Activated CD4-positive, alpha-beta memory T cell treated with anti-CD3 and anti-CD28 coated beads for 36 hours (primary cell): ENCODE results near the gene SLC2A13. TPM values are rescaled to one million over a fixed set of nuclear protein-coding genes. Genes with fewer than 3 reads are reported as not detected.
"Not testable (repeated sequence)": the region's sequence is repeated elsewhere in the genome, so short reads cannot be mapped to it uniquely, and the experiment has no call there.

Source experiments
- CTCF ChIA-PET: fragments of 350-600 bp; sonication (Branson Sonifier 250); formaldehyde crosslinking; loops from one replicate; lab custom pipeline; 2021; ENCODE audit warnings: antibody characterized with exemption, inconsistent platforms; lab: Charles Lee
- POLR2A ChIA-PET: fragments of 350-600 bp; sonication (Branson Sonifier 250); formaldehyde crosslinking; loops from one replicate; lab custom pipeline; 2021; ENCODE audit warnings: antibody characterized with exemption; lab: Charles Lee
- DNase-seq: peaks from one replicate; pipeline ENCODE4 v3.0.0-alpha.2; 2020
- H3K27ac Mint-ChIP-seq: one replicate; pipeline ENCODE4 v1.8.0; 2021; ENCODE audit warnings: mixed read lengths
- H3K27me3 Mint-ChIP-seq: one replicate; pipeline ENCODE4 v1.8.0; 2021; ENCODE audit warnings: mixed read lengths
- H3K36me3 Mint-ChIP-seq: one replicate; pipeline ENCODE4 v1.8.0; 2021; ENCODE audit warnings: mixed read lengths
- H3K4me1 Mint-ChIP-seq: one replicate; pipeline ENCODE4 v1.8.0; 2021; ENCODE audit warnings: low read depth, mixed read lengths
- H3K4me3 Mint-ChIP-seq: one replicate; pipeline ENCODE4 v1.8.0; 2021; ENCODE audit warnings: mild to moderate bottlenecking, mixed read lengths
- H3K9me3 Mint-ChIP-seq: one replicate; pipeline ENCODE4 v1.8.0; 2021; ENCODE audit warnings: mixed read lengths
- intact Hi-C: fragments of 100-400 bp; cut with micrococcal nuclease; formaldehyde crosslinking; loops from one replicate; pipeline ENCODE4 v1.15.1; 2023
- total RNA-seq, 2 experiments: library from RNA; stranded (reverse); gene quantifications; one replicate each; pipeline ENCODE4 v1.2.3, GENCODE V29; 2021

The SLC2A13 gene
- total RNA-seq, 2 experiments from 2014 or later, result 3.4 to 3.8 TPM

- H3K4me1 Mint-ChIP-seq, result no peaks in the 10 kb centered on the region
- no peaks in the 10 kb centered on the region for H3K27me3 Mint-ChIP-seq
- CTCF ChIA-PET, result no interaction called here
- no peak for DNase-seq
- no peaks in the 10 kb centered on the region for H3K36me3 Mint-ChIP-seq
- H3K27ac Mint-ChIP-seq, result no peak overlapping the region
- no peak overlapping the region for H3K4me3 Mint-ChIP-seq
- POLR2A ChIA-PET, result no interaction called here
- intact Hi-C loops, result no loop called here
- no peaks in the 10 kb centered on the region for H3K9me3 Mint-ChIP-seq
Measured at GRCh38 chr12:39839072-39839471, 266.8 kb downstream of the SLC2A13 start.

- Mint-ChIP-seq H3K4me1 (no peaks in the 10 kb centered on the region), H3K36me3 (no peaks in the 10 kb centered on the region), H3K4me3 (no peak overlapping the region), H3K27ac (no peak overlapping the region), H3K27me3 (no peaks in the 10 kb centered on the region), H3K9me3 (no peaks in the 10 kb centered on the region)
- POLR2A ChIA-PET, result no interaction called here
- intact Hi-C loops, result no loop called here
- DNase-seq, result no peak
- CTCF ChIA-PET, result no interaction called here
Measured at GRCh38 chr12:39835517-39836489, 270.1 kb downstream of the SLC2A13 start.

- CTCF ChIA-PET, result no interaction called here
- intact Hi-C loops, result no loop called here
- Mint-ChIP-seq H3K36me3 (no peaks in the 10 kb centered on the region), H3K4me1 (no peaks in the 10 kb centered on the region), H3K27me3 (no peaks in the 10 kb centered on the region), H3K9me3 (no peaks in the 10 kb centered on the region), H3K27ac (no peak overlapping the region), H3K4me3 (no peak overlapping the region)
- POLR2A ChIA-PET, result no interaction called here
- no peak for DNase-seq
Measured at GRCh38 chr12:39831587-39832315, 274.1 kb downstream of the SLC2A13 start.

GRCh38 chr12:39830852-39831520 lies 274.9 kb downstream of the SLC2A13 start:
- Mint-ChIP-seq H3K4me1 (no peaks in the 10 kb centered on the region), H3K36me3 (no peaks in the 10 kb centered on the region), H3K9me3 (no peaks in the 10 kb centered on the region), H3K27ac (no peak overlapping the region), H3K4me3 (no peak overlapping the region), H3K27me3 (no peaks in the 10 kb centered on the region)
- DNase-seq, result no peak
- CTCF ChIA-PET, result interaction anchor here (0.6 kb wide), 1 partner anchor 161 kb away, joined by 3 read pairs; no protein-coding TSS in a partner anchor
- POLR2A ChIA-PET, result no interaction called here
- intact Hi-C loops, result no loop called here

- H3K4me3 Mint-ChIP-seq, result no peak overlapping the region
- ChIA-PET POLR2A (no interaction called here), CTCF (no interaction called here)
- DNase-seq, result no peak
- H3K27me3 Mint-ChIP-seq, result no peaks in the 10 kb centered on the region
- no peaks in the 10 kb centered on the region for H3K9me3 Mint-ChIP-seq
- H3K4me1 Mint-ChIP-seq, result no peaks in the 10 kb centered on the region
- H3K36me3 Mint-ChIP-seq, result no peaks in the 10 kb centered on the region
- H3K27ac Mint-ChIP-seq, result no peak overlapping the region
- intact Hi-C loops, result no loop called here
Measured at GRCh38 chr12:39830171-39830570, 275.7 kb downstream of the SLC2A13 start.

- intact Hi-C loops, result no loop called here
- no peaks in the 10 kb centered on the region for H3K27me3 Mint-ChIP-seq
- no peaks in the 10 kb centered on the region for H3K4me1 Mint-ChIP-seq
- DNase-seq, result no peak
- H3K4me3 Mint-ChIP-seq, result no peak overlapping the region
- no peaks in the 10 kb centered on the region for H3K9me3 Mint-ChIP-seq
- H3K27ac Mint-ChIP-seq, result no peak overlapping the region
- POLR2A ChIA-PET, result no interaction called here
- no peaks in the 10 kb centered on the region for H3K36me3 Mint-ChIP-seq
- CTCF ChIA-PET, result no interaction called here
Measured at GRCh38 chr12:39824505-39825212, 281.2 kb downstream of the SLC2A13 start.

GRCh38 chr12:39816671-39817185 lies 289.2 kb downstream of the SLC2A13 start:
- POLR2A ChIA-PET, result no interaction called here
- CTCF ChIA-PET, result no interaction called here
- no peaks in the 10 kb centered on the region for H3K27me3 Mint-ChIP-seq
- H3K27ac Mint-ChIP-seq, result no peak overlapping the region
- peaks cover 2% of the 10 kb centered on the region for H3K36me3 Mint-ChIP-seq
- no peak for DNase-seq
- H3K4me1 Mint-ChIP-seq, result no peaks in the 10 kb centered on the region
- intact Hi-C loops, result no loop called here
- no peak overlapping the region for H3K4me3 Mint-ChIP-seq
- peaks cover 2% of the 10 kb centered on the region for H3K9me3 Mint-ChIP-seq

- no peaks in the 10 kb centered on the region for H3K4me1 Mint-ChIP-seq
- DNase-seq, result no peak
- intact Hi-C loops, result no loop called here
- no peaks in the 10 kb centered on the region for H3K27me3 Mint-ChIP-seq
- H3K4me3 Mint-ChIP-seq, result no peak overlapping the region
- ChIA-PET CTCF (interaction anchor here (0.6 kb wide), 1 partner anchor 123 kb away, joined by 3 read pairs; no protein-coding TSS in a partner anchor), POLR2A (no interaction called here)
- peaks cover 4% of the 10 kb centered on the region for H3K9me3 Mint-ChIP-seq
- H3K27ac Mint-ChIP-seq, result no peak overlapping the region
- peaks cover 2% of the 10 kb centered on the region for H3K36me3 Mint-ChIP-seq
Measured at GRCh38 chr12:39815746-39816145, 290.1 kb downstream of the SLC2A13 start.

GRCh38 chr12:39814626-39815025 lies 291.3 kb downstream of the SLC2A13 start:
- H3K4me3 Mint-ChIP-seq, result no peak overlapping the region
- intact Hi-C loops, result no loop called here

GRCh38 chr12:39813776-39814175 lies 292.1 kb downstream of the SLC2A13 start:
- peaks cover 2% of the 10 kb centered on the region for H3K36me3 Mint-ChIP-seq
- no peaks in the 10 kb centered on the region for H3K27me3 Mint-ChIP-seq
- intact Hi-C loops, result no loop called here
- H3K27ac Mint-ChIP-seq, result no peak overlapping the region
- H3K4me3 Mint-ChIP-seq, result no peak overlapping the region
- DNase-seq, result no peak
- ChIA-PET CTCF (no interaction called here), POLR2A (no interaction called here)
- no peaks in the 10 kb centered on the region for H3K4me1 Mint-ChIP-seq
- peaks cover 7% of the 10 kb centered on the region for H3K9me3 Mint-ChIP-seq

More at GRCh38 chr12:39814626-39815025, 291.3 kb downstream of the SLC2A13 start:
- H3K36me3 Mint-ChIP-seq, result peaks cover 2% of the 10 kb centered on the region
- CTCF ChIA-PET, result no interaction called here
- H3K27ac Mint-ChIP-seq, result no peak overlapping the region
- no peaks in the 10 kb centered on the region for H3K4me1 Mint-ChIP-seq
- no peaks in the 10 kb centered on the region for H3K27me3 Mint-ChIP-seq
- peaks cover 7% of the 10 kb centered on the region for H3K9me3 Mint-ChIP-seq
- POLR2A ChIA-PET, result no interaction called here
- no peak for DNase-seq

GRCh38 chr12:39812456-39812855 lies 293.4 kb downstream of the SLC2A13 start:
- H3K4me1 Mint-ChIP-seq, POLR2A ChIA-PET, intact Hi-C loops, H3K27me3 Mint-ChIP-seq, H3K9me3 Mint-ChIP-seq, DNase-seq, H3K4me3 Mint-ChIP-seq, H3K27ac Mint-ChIP-seq, H3K36me3 Mint-ChIP-seq: not testable (repeated sequence)
- CTCF ChIA-PET, result interaction anchor here (0.7 kb wide), 1 partner anchor 343 kb away, joined by 3 read pairs; no protein-coding TSS in a partner anchor
